GM23338 (cell line): ENCODE results near the gene POLD2. TPM values are rescaled to one million over a fixed set of nuclear protein-coding genes. Genes with fewer than 3 reads are reported as not detected.

ENCODE experiments used
- ATAC-seq: fragments of 200-7000 bp; cut with Tn5 transposase; 3 replicates; pipeline ENCODE4 v1.9.1; 2020
- DNase-seq: peaks from one replicate; pipeline ENCODE4 v3.0.0-alpha.2; 2015; ENCODE audit warnings: low spot score
- H2AFZ ChIP-seq: fragments of 200-600 bp; sonication (generic); 2 replicates; pipeline ENCODE4 v1.8.0; 2016; ENCODE audit warnings: antibody characterized with exemption, mild to moderate bottlenecking, moderate library complexity
- H3F3A ChIP-seq: fragments of 200-600 bp; sonication (generic); replicated peaks from 2 replicates; pipeline ENCODE4 v1.8.0; 2017; ENCODE audit warnings: antibody characterized with exemption, mixed run types, low read depth
- H3K27ac ChIP-seq: fragments of 200-600 bp; sonication (generic); 2 replicates; pipeline ENCODE4 v1.6.1; 2016; ENCODE audit warnings: low read depth
- H3K27me3 ChIP-seq: fragments of 200-600 bp; sonication (generic); 2 replicates; pipeline ENCODE4 v1.8.0; 2016; ENCODE audit warnings: mild to moderate bottlenecking, mixed run types, moderate library complexity; ENCODE audit not compliant: insufficient read depth
- H3K36me3 ChIP-seq: fragments of 200-600 bp; sonication (generic); 2 replicates; pipeline ENCODE4 v1.8.0; 2016; ENCODE audit warnings: mild to moderate bottlenecking; ENCODE audit not compliant: insufficient read depth
- H3K4me1 ChIP-seq: fragments of 200-600 bp; sonication (generic); 2 replicates; pipeline ENCODE4 v1.8.0; 2016; ENCODE audit warnings: mild to moderate bottlenecking, moderate library complexity; ENCODE audit not compliant: insufficient read depth
- H3K4me2 ChIP-seq: fragments of 200-600 bp; sonication (generic); 2 replicates; pipeline ENCODE4 v1.7.1; 2017; ENCODE audit warnings: mixed run types
- H3K4me3 ChIP-seq: fragments of 200-600 bp; sonication (generic); 2 replicates; pipeline ENCODE4 v1.6.1; 2016; ENCODE audit warnings: mixed run types
- H3K79me2 ChIP-seq: fragments of 200-600 bp; sonication (generic); replicated peaks from 2 replicates; pipeline ENCODE4 v1.8.0; 2017; ENCODE audit warnings: mild to moderate bottlenecking; ENCODE audit not compliant: insufficient read depth
- H3K9me2 ChIP-seq: fragments of 200-600 bp; sonication (generic); 2 replicates; pipeline ENCODE4 v1.8.0; 2017; ENCODE audit not compliant: insufficient read depth
- H4K20me1 ChIP-seq: fragments of 200-600 bp; sonication (generic); replicated peaks from 2 replicates; pipeline ENCODE4 v1.8.0; 2017; ENCODE audit warnings: mild to moderate bottlenecking; ENCODE audit not compliant: insufficient read depth
- H3K27ac Mint-ChIP-seq: 2 replicates; pipeline ENCODE4 v1.8.0; 2020; ENCODE audit warnings: inconsistent platforms, mild to moderate bottlenecking, moderate library complexity, mixed read lengths
- H3K27me3 Mint-ChIP-seq: 3 replicates; pipeline ENCODE4 v1.8.0; 2022; ENCODE audit warnings: low read depth, mild to moderate bottlenecking, moderate library complexity, mixed read lengths, inconsistent platforms; ENCODE audit not compliant: insufficient read depth, poor library complexity
- H3K36me3 Mint-ChIP-seq: 3 replicates; pipeline ENCODE4 v1.8.0; 2021; ENCODE audit warnings: low read depth, mild to moderate bottlenecking, inconsistent platforms, moderate library complexity, mixed read lengths
- H3K4me1 Mint-ChIP-seq: 3 replicates; pipeline ENCODE4 v1.8.0; 2020; ENCODE audit warnings: mild to moderate bottlenecking, inconsistent platforms, mixed read lengths
- H3K4me3 Mint-ChIP-seq: 3 replicates; pipeline ENCODE4 v1.8.0; 2021; ENCODE audit warnings: moderate library complexity, mild to moderate bottlenecking, inconsistent platforms, mixed read lengths
- H3K9me3 Mint-ChIP-seq: 3 replicates; pipeline ENCODE4 v1.8.0; 2020; ENCODE audit warnings: moderate library complexity, mild to moderate bottlenecking, inconsistent platforms, mixed read lengths
- CREB1 ChIP-seq: fragments of 250-450 bp; sonication (Bioruptor Pico); IDR thresholded peaks from 2 replicates; pipeline ENCODE4 v1.5.0; 2020; ENCODE audit warnings: low read depth, mild to moderate bottlenecking, moderate library complexity
- EZH2 ChIP-seq: fragments of 200-600 bp; sonication (generic); IDR thresholded peaks from one replicate; pipeline ENCODE4 v1.8.0; 2017; ENCODE audit warnings: antibody characterized with exemption, mild to moderate bottlenecking, low read depth; ENCODE audit not compliant: unreplicated experiment
- EZH2phosphoT487 ChIP-seq: fragments of 200-600 bp; sonication (generic); IDR thresholded peaks from one replicate; pipeline ENCODE4 v1.8.1; 2018; ENCODE audit warnings: antibody characterized with exemption; ENCODE audit not compliant: unreplicated experiment
- JUNB ChIP-seq: IDR thresholded peaks from one replicate; pipeline ENCODE4 v1.6.1; 2016; ENCODE audit warnings: antibody characterized with exemption; ENCODE audit not compliant: unreplicated experiment
- NANOG ChIP-seq: IDR thresholded peaks from 2 replicates; pipeline ENCODE4 v1.6.1; 2016; ENCODE audit warnings: antibody characterized with exemption, borderline replicate concordance
- POLR2AphosphoS5 ChIP-seq: IDR thresholded peaks from 2 replicates; pipeline ENCODE4 v1.6.1; 2016; ENCODE audit warnings: antibody characterized with exemption, low read depth
- STAT1 ChIP-seq: IDR thresholded peaks from one replicate; pipeline ENCODE4 v1.6.1; 2016; ENCODE audit warnings: antibody characterized with exemption; ENCODE audit not compliant: unreplicated experiment
- ZNF331 ChIP-seq: fragments of 250-450 bp; sonication (Bioruptor Pico); IDR thresholded peaks from 2 replicates; pipeline ENCODE4 v1.5.0; 2020; ENCODE audit warnings: low read depth, mild to moderate bottlenecking, moderate library complexity
- polyA plus RNA-seq: library from polyadenylated mRNA; unstranded; fragments of >200 nt; fragmentation: Nextera tagmentation; extraction: Ambion mirVana; gene quantifications from 2 replicates; pipeline ENCODE4 v1.2.1, GENCODE V29; 2016
- total RNA-seq: library from RNA; depleted of rRNA; stranded (reverse); fragments of >200 nt; shearing (Covaris generic); gene quantifications from 2 replicates; pipeline ENCODE4 v1.2.3, GENCODE V29; 2014
- TF ChIP-seq, protein P1 (sequence below), 2 experiments: fragments of 200-600 bp in 1 of 2; sonication (generic) in 1 of 2; conservative IDR thresholded peaks; 2 replicates each; pipeline versions ENCODE4 v1.5.1 to v1.6.1; 2016 to 2017; ENCODE audit warnings: antibody characterized with exemption in 2 of 2, low read depth in 2 of 2, mild to moderate bottlenecking in 2 of 2, moderate library complexity in 1 of 2
- TF ChIP-seq, protein P2 (sequence below): IDR thresholded peaks from one replicate; pipeline ENCODE4 v1.6.1; 2018; ENCODE audit warnings: antibody characterized with exemption; ENCODE audit not compliant: unreplicated experiment
- TF ChIP-seq, protein P3 (sequence below): IDR thresholded peaks from 2 replicates; pipeline ENCODE4 v1.6.1; 2016; ENCODE audit warnings: antibody characterized with exemption

The POLD2 gene
- total and polyA plus RNA-seq, 2 experiments from 2014 or later = 101 to 127 TPM

DNA sequence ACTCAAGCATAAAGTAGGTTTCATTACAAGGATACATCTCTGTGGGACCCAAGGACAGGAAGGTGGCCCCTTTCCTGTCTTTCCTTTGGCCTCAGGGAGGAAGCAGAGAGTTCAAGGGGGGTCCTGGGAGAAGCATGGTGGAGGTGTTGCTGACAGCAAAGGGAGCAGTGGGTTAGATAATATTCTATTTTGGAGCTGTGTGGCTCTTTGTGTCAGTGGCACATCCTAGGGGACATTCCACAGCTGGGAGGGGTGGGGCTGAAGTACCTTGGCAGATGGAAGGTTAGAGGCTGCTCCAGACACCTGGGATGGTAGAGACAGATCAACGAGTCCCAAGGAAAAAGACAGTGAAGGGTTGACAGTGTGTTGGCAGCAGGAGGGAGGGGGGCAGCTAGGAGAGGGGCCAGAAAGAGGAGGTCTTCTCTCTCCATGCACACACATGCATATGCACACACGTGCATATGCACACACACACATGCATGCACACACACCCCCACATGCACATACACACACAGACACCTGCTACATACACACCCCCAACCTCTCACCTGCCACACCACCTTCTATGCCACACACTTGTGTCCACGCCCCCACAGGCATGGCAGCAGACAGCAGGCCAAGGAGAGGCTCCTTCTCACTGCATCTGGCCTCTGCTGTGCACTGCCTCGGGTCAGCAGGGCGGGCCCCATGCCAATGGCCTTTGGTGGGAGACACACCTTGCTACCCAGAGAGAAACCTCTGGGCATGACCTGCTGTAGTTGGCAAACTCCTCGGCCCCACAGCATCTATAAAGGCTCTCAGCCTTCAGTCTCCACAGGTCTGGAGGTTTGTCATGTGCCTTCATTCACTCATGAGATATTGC lies 5.6 kb upstream of the POLD2 start (continued):
- TF ChIP-seq POLR2AphosphoS5 (no peak), NANOG (no peak), EZH2phosphoT487 (no peak), JUNB (no peak), ZNF331 (CRISPR knock-in tag) (no peak)
- TF ChIP-seq, protein P1, sequence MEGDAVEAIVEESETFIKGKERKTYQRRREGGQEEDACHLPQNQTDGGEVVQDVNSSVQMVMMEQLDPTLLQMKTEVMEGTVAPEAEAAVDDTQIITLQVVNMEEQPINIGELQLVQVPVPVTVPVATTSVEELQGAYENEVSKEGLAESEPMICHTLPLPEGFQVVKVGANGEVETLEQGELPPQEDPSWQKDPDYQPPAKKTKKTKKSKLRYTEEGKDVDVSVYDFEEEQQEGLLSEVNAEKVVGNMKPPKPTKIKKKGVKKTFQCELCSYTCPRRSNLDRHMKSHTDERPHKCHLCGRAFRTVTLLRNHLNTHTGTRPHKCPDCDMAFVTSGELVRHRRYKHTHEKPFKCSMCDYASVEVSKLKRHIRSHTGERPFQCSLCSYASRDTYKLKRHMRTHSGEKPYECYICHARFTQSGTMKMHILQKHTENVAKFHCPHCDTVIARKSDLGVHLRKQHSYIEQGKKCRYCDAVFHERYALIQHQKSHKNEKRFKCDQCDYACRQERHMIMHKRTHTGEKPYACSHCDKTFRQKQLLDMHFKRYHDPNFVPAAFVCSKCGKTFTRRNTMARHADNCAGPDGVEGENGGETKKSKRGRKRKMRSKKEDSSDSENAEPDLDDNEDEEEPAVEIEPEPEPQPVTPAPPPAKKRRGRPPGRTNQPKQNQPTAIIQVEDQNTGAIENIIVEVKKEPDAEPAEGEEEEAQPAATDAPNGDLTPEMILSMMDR (conservative IDR thresholded peaks at IDR 0.05; ENCODE audit: low read depth in 2 of 2) = no peak

DNA sequence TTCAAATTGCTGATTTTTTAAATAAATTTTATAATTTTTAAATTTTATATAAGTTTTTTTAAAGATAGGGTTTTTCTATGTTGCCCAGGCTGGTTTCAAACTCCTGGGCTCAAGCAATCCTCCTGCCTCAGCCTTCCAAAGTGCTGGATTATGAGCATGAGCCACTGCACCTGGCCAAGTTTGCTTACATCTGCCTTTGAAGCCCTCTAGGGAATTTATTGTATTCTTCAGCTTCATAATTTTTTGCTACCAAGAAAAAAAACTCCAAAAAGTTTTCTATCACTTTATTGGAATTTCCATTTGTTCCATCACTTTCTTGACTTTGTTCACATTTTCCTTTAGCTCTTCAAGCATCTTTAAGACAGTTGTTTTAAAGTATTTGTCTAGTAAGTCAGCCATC lies 3.8 kb upstream of the POLD2 start:
- peaks cover 16% of the 10 kb centered on the region for H3K27me3 Mint-ChIP-seq
- Histone ChIP-seq H4K20me1 (no peaks in the 10 kb centered on the region; the same call in 1 of the 2 replicates), H3K36me3 (no peaks in the 10 kb centered on the region), H3K4me3 (no peak overlapping the region), H3K4me1 (peaks cover 7% of the 10 kb centered on the region; the same call in 1 of the 2 replicates), H3K4me2 (no peak overlapping the region), H2AFZ (no peak overlapping the region), H3K9me2 (no peaks in the 10 kb centered on the region), H3K79me2 (peaks cover 9% of the 10 kb centered on the region), H3K27me3 (peaks cover 16% of the 10 kb centered on the region), H3K27ac (no peak overlapping the region), H3F3A (no peaks in the 10 kb centered on the region)
- no peaks in the 10 kb centered on the region; the same call in 2 of the 3 replicates for H3K36me3 Mint-ChIP-seq
- H3K27ac Mint-ChIP-seq = no peak overlapping the region
- DNase-seq (no peak), ATAC-seq (no peak)
- peaks cover 10% of the 10 kb centered on the region for H3K9me3 Mint-ChIP-seq
- H3K4me3 Mint-ChIP-seq = no peak overlapping the region
- H3K4me1 Mint-ChIP-seq = peaks cover 16% of the 10 kb centered on the region
- TF ChIP-seq EZH2phosphoT487 (no peak), EZH2 (no peak), CREB1 (CRISPR knock-in tag) (no peak), JUNB (no peak), STAT1 (no peak), NANOG (no peak)
- TF ChIP-seq, protein P2, sequence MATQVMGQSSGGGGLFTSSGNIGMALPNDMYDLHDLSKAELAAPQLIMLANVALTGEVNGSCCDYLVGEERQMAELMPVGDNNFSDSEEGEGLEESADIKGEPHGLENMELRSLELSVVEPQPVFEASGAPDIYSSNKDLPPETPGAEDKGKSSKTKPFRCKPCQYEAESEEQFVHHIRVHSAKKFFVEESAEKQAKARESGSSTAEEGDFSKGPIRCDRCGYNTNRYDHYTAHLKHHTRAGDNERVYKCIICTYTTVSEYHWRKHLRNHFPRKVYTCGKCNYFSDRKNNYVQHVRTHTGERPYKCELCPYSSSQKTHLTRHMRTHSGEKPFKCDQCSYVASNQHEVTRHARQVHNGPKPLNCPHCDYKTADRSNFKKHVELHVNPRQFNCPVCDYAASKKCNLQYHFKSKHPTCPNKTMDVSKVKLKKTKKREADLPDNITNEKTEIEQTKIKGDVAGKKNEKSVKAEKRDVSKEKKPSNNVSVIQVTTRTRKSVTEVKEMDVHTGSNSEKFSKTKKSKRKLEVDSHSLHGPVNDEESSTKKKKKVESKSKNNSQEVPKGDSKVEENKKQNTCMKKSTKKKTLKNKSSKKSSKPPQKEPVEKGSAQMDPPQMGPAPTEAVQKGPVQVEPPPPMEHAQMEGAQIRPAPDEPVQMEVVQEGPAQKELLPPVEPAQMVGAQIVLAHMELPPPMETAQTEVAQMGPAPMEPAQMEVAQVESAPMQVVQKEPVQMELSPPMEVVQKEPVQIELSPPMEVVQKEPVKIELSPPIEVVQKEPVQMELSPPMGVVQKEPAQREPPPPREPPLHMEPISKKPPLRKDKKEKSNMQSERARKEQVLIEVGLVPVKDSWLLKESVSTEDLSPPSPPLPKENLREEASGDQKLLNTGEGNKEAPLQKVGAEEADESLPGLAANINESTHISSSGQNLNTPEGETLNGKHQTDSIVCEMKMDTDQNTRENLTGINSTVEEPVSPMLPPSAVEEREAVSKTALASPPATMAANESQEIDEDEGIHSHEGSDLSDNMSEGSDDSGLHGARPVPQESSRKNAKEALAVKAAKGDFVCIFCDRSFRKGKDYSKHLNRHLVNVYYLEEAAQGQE = no peak
- TF ChIP-seq, protein P3, sequence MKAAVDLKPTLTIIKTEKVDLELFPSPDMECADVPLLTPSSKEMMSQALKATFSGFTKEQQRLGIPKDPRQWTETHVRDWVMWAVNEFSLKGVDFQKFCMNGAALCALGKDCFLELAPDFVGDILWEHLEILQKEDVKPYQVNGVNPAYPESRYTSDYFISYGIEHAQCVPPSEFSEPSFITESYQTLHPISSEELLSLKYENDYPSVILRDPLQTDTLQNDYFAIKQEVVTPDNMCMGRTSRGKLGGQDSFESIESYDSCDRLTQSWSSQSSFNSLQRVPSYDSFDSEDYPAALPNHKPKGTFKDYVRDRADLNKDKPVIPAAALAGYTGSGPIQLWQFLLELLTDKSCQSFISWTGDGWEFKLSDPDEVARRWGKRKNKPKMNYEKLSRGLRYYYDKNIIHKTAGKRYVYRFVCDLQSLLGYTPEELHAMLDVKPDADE = no peak
- TF ChIP-seq, protein P1 (conservative IDR thresholded peaks at IDR 0.05; ENCODE audit: low read depth in 2 of 2) = no peak
